ENCODE measurements around the gene ALDOC.

Gene ALDOC

GRCh38 chr17:28532050-28532960 is 44.4 kb downstream of the ALDOC start:
- no peak for DNase-seq
- Histone ChIP-seq H3K36me3 (replicated peaks; ENCODE audit: insufficient read depth, low read length) (no peaks in the 10 kb centered on the region), H3K9me2 (replicated peaks; ENCODE audit: insufficient read depth, low read length) (no peaks in the 10 kb centered on the region), H3K79me2 (ENCODE audit: low read length) (no peaks in the 10 kb centered on the region), H3K4me1 (ENCODE audit: low read length) (peaks cover 1% of the 10 kb centered on the region; the same call in 1 of the 2 replicates), H3K27me3 (replicated peaks; ENCODE audit: insufficient read depth, low read length) (peaks cover 97% of the 10 kb centered on the region), H3K9ac (ENCODE audit: low read length) (no peak overlapping the region), H2AFZ (ENCODE audit: low read length) (no peak overlapping the region), H4K20me1 (ENCODE audit: insufficient read depth, low read length) (no peaks in the 10 kb centered on the region), H3K27ac (ENCODE audit: low read length) (no peak overlapping the region), H3F3A (ENCODE audit: insufficient read depth, low read length) (no peaks in the 10 kb centered on the region), H3K4me3 (ENCODE audit: low read length) (no peak overlapping the region), H3K9me3 (replicated peaks; ENCODE audit: insufficient read depth, low read length) (no peaks in the 10 kb centered on the region), H3K4me2 (ENCODE audit: low read depth, low read length) (no peak overlapping the region)
- TF ChIP-seq CTCF (IDR thresholded peaks at IDR 0.05; ENCODE audit: low read length): no peak
- no peak for TF ChIP-seq EZH2phosphoT487 (IDR thresholded peaks at IDR 0.05; ENCODE audit: low read length)
- no peak for TF ChIP-seq EZH2 (optimal IDR thresholded peaks at IDR 0.05; ENCODE audit: low read depth, low read length)

GRCh38 chr17:28530926-28531325 is 45.8 kb downstream of the ALDOC start:
- Histone ChIP-seq H3K4me2 (ENCODE audit: low read depth, low read length) (no peak overlapping the region), H3K79me2 (ENCODE audit: low read length) (no peaks in the 10 kb centered on the region), H3K4me3 (ENCODE audit: low read length) (no peak overlapping the region), H2AFZ (ENCODE audit: low read length) (no peak overlapping the region), H3F3A (ENCODE audit: insufficient read depth, low read length) (no peaks in the 10 kb centered on the region), H3K9me2 (replicated peaks; ENCODE audit: insufficient read depth, low read length) (no peaks in the 10 kb centered on the region), H3K36me3 (replicated peaks; ENCODE audit: insufficient read depth, low read length) (no peaks in the 10 kb centered on the region), H3K27me3 (replicated peaks; ENCODE audit: insufficient read depth, low read length) (peaks cover 96% of the 10 kb centered on the region), H3K9me3 (replicated peaks; ENCODE audit: insufficient read depth, low read length) (no peaks in the 10 kb centered on the region), H3K9ac (ENCODE audit: low read length) (no peak overlapping the region), H3K4me1 (ENCODE audit: low read length) (no peaks in the 10 kb centered on the region), H4K20me1 (ENCODE audit: insufficient read depth, low read length) (no peaks in the 10 kb centered on the region), H3K27ac (ENCODE audit: low read length) (no peak overlapping the region)
- TF ChIP-seq CTCF (IDR thresholded peaks at IDR 0.05; ENCODE audit: low read length) (no peak), EZH2phosphoT487 (IDR thresholded peaks at IDR 0.05; ENCODE audit: low read length) (no peak), EZH2 (optimal IDR thresholded peaks at IDR 0.05; ENCODE audit: low read depth, low read length) (no peak)
- DNase-seq: no peak

GRCh38 chr17:28530250-28530649 is 46.4 kb downstream of the ALDOC start:
- no peak overlapping the region for H3K4me2 ChIP-seq (ENCODE audit: low read depth, low read length)
- H3K27ac ChIP-seq (ENCODE audit: low read length): no peak overlapping the region
- no peaks in the 10 kb centered on the region for H3F3A ChIP-seq (ENCODE audit: insufficient read depth, low read length)
- H3K4me1 ChIP-seq (ENCODE audit: low read length): no peaks in the 10 kb centered on the region
- no peaks in the 10 kb centered on the region for H3K9me2 ChIP-seq (replicated peaks; ENCODE audit: insufficient read depth, low read length)
- H3K4me3 ChIP-seq (ENCODE audit: low read length): no peak overlapping the region
- no peaks in the 10 kb centered on the region for H4K20me1 ChIP-seq (ENCODE audit: insufficient read depth, low read length)
- H3K27me3 ChIP-seq (replicated peaks; ENCODE audit: insufficient read depth, low read length): peaks cover 96% of the 10 kb centered on the region
- no peaks in the 10 kb centered on the region for H3K79me2 ChIP-seq (ENCODE audit: low read length)
- no peaks in the 10 kb centered on the region for H3K36me3 ChIP-seq (replicated peaks; ENCODE audit: insufficient read depth, low read length)
- no peak for TF ChIP-seq EZH2phosphoT487 (IDR thresholded peaks at IDR 0.05; ENCODE audit: low read length)
- TF ChIP-seq CTCF (IDR thresholded peaks at IDR 0.05; ENCODE audit: low read length): no peak
- no peak for TF ChIP-seq EZH2 (optimal IDR thresholded peaks at IDR 0.05; ENCODE audit: low read depth, low read length)
- no peak overlapping the region for H2AFZ ChIP-seq (ENCODE audit: low read length)
- no peak for DNase-seq
- H3K9me3 ChIP-seq (replicated peaks; ENCODE audit: insufficient read depth, low read length): no peaks in the 10 kb centered on the region
- H3K9ac ChIP-seq (ENCODE audit: low read length): no peak overlapping the region
